HepG2 (cell line): Measurements from ENCODE around the gene FCHO2. TPM values are rescaled to one million over a fixed set of nuclear protein-coding genes. Genes with fewer than 3 reads are reported as not detected.

ENCODE experiments used
- BHLHE40 ChIP-seq: IDR thresholded peaks from 2 replicates; pipeline ENCODE4 v1.6.1; 2011; ENCODE audit warnings: low read length, improper control_type of control experiment
- CEBPG ChIP-seq: IDR thresholded peaks from 2 replicates; pipeline ENCODE4 v1.6.1; 2016
- CREB1 ChIP-seq, 2 experiments: fragments of 450-650 bp in 1 of 2; IDR thresholded peaks; 2 replicates each; pipeline ENCODE4 v1.6.1; 2016 to 2017; ENCODE audit warnings: control low read depth in 1 of 2, mild to moderate bottlenecking in 1 of 2, missing compliant biosample characterization in 1 of 2, missing genetic modification characterization in 1 of 2
- FOXJ3 ChIP-seq: sonication (generic); formaldehyde crosslinking; IDR thresholded peaks from 2 replicates; pipeline ENCODE4 v1.4.0; 2020; ENCODE audit warnings: missing genetic modification reagents, mild to moderate bottlenecking, borderline replicate concordance
- IRF2 ChIP-seq: IDR thresholded peaks from 2 replicates; pipeline ENCODE4 v1.6.1; 2018; ENCODE audit warnings: missing genetic modification reagents, missing compliant biosample characterization
- MED1 ChIP-seq: sonication (generic); formaldehyde crosslinking; IDR thresholded peaks from 2 replicates; pipeline ENCODE4 v1.4.0; 2020; ENCODE audit warnings: missing genetic modification reagents
- NFE2 ChIP-seq: sonication (generic); formaldehyde crosslinking; IDR thresholded peaks from 2 replicates; pipeline ENCODE4 v1.4.0; 2020; ENCODE audit warnings: missing genetic modification reagents
- PHF5A ChIP-seq: IDR thresholded peaks from one replicate; pipeline ENCODE4 v1.6.1; 2018; ENCODE audit warnings: low read depth, missing genetic modification reagents; ENCODE audit not compliant: unreplicated experiment
- PITX1 ChIP-seq: sonication (generic); formaldehyde crosslinking; IDR thresholded peaks from 2 replicates; pipeline ENCODE4 v1.5.1; 2020; ENCODE audit warnings: mild to moderate bottlenecking, missing genetic modification reagents
- THAP11 ChIP-seq: IDR thresholded peaks from 2 replicates; pipeline ENCODE4 v1.6.1; 2016; ENCODE audit warnings: missing biosample characterization, missing genetic modification reagents
- polyA plus RNA-seq, 8 experiments: library from polyadenylated mRNA; depleted of rRNA in 3 of 8; stranded (reverse) in 7 of 8; unstranded in 1 of 8; fragments of >200 nt; fragmentation: Illumina TruSeq in 4 of 8; extraction: Trizol in 4 of 8; gene quantifications; 2 replicates each; pipeline versions ENCODE4 v1.2.1 to v1.2.3, GENCODE V29; 2011 to 2016; ENCODE audit warnings: low read depth in 4 of 8, missing spikeins in 1 of 8, mixed read lengths in 1 of 8; ENCODE audit not compliant: insufficient read depth in 1 of 8
- total RNA-seq, 5 experiments: library from RNA; depleted of rRNA; stranded (reverse); fragments of >200 nt; fragmentation: Illumina TruSeq; extraction: Trizol; gene quantifications; 2 replicates each; pipeline ENCODE4 v1.2.3, GENCODE V29; 2016; ENCODE audit warnings: low read depth in 1 of 5
- TF ChIP-seq, protein P1 (sequence below): sonication (generic); formaldehyde crosslinking; IDR thresholded peaks from 2 replicates; pipeline ENCODE4 v1.8.0; 2022; ENCODE audit warnings: missing genetic modification reagents, mild to moderate bottlenecking, moderate library complexity, borderline replicate concordance
- TF ChIP-seq, protein P2 (sequence below): sonication (generic); formaldehyde crosslinking; IDR thresholded peaks from 2 replicates; pipeline ENCODE4 v1.4.0; 2020; ENCODE audit warnings: missing genetic modification reagents
- TF ChIP-seq, protein P3 (sequence below): sonication (generic); formaldehyde crosslinking; IDR thresholded peaks from 2 replicates; pipeline ENCODE4 v1.8.0; 2022; ENCODE audit warnings: mild to moderate bottlenecking, missing genetic modification reagents, borderline replicate concordance
- TF ChIP-seq, protein P4 (sequence below): sonication (generic); formaldehyde crosslinking; IDR thresholded peaks from 2 replicates; pipeline ENCODE4 v1.5.0; 2020; ENCODE audit warnings: mild to moderate bottlenecking, missing genetic modification reagents, borderline replicate concordance
- TF ChIP-seq, protein P5 (sequence below): sonication (generic); formaldehyde crosslinking; IDR thresholded peaks from 2 replicates; pipeline ENCODE4 v1.5.0; 2020; ENCODE audit warnings: mild to moderate bottlenecking, missing genetic modification reagents, borderline replicate concordance

The FCHO2 gene
- total and polyA plus RNA-seq, 2 of the 13 experiments (the other 11 are each of a cell fraction or from before 2014, with no cell fraction given), result 11.6 to 17.3 TPM

DNA sequence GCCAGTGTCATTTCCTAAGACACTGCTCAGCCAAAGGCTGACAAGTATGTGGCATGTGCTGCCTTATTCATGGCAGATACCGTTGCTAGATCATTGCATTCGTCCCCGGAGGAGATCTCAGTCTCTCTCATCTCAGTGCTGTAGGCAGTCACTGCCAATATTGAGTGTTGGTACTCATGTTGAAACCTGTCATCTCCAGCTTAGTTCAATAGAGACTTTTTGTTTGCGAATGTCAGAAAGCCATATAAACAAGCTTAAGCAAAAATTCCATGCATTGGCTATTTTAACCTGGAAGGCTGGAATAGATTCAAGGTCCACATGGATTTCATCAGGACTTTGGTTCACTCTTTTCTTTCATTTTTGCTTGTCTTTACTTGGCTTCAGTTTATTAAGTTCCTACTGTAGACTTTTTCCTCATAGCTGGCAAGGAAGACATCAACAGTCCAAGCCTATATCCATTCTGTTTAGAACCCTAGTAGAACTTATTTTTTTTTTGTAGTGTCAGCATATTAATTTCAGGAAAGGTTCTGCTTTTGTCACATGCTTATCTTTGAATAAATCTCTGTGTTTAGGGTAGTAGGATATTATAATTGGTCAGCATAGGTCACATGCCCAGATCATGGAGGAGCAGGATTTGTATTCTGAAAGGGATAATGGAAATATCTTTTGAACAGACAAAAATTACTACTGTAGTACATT lies 66.8 kb downstream of the FCHO2 start (continued):
- TF ChIP-seq PITX1 (CRISPR knock-in tag) (peak; percentile 60; the same call in 1 of the 2 replicates), CEBPG (CRISPR knock-in tag) (peak; percentile 65), BHLHE40 (no peak), IRF2 (peak; percentile 58; the same call in 1 of the 2 replicates), MED1 (CRISPR knock-in tag) (peak; percentile 31; the same call in 1 of the 2 replicates), CREB1 (IDR thresholded peaks at IDR 0.05) (no peak), CREB1 (CRISPR knock-in tag; IDR thresholded peaks at IDR 0.05) (peak; percentile 24; the same call in 1 of the 2 replicates), THAP11 (CRISPR knock-in tag) (peak; percentile 58), FOXJ3 (CRISPR knock-in tag) (peak; percentile 76; the same call in 1 of the 2 replicates), NFE2 (CRISPR knock-in tag) (no peak), PHF5A (CRISPR knock-in tag) (peak; percentile 33)
- TF ChIP-seq, protein P1, sequence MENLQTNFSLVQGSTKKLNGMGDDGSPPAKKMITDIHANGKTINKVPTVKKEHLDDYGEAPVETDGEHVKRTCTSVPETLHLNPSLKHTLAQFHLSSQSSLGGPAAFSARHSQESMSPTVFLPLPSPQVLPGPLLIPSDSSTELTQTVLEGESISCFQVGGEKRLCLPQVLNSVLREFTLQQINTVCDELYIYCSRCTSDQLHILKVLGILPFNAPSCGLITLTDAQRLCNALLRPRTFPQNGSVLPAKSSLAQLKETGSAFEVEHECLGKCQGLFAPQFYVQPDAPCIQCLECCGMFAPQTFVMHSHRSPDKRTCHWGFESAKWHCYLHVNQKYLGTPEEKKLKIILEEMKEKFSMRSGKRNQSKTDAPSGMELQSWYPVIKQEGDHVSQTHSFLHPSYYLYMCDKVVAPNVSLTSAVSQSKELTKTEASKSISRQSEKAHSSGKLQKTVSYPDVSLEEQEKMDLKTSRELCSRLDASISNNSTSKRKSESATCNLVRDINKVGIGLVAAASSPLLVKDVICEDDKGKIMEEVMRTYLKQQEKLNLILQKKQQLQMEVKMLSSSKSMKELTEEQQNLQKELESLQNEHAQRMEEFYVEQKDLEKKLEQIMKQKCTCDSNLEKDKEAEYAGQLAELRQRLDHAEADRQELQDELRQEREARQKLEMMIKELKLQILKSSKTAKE (CRISPR knock-in tag), result no peak
- TF ChIP-seq, protein P2, sequence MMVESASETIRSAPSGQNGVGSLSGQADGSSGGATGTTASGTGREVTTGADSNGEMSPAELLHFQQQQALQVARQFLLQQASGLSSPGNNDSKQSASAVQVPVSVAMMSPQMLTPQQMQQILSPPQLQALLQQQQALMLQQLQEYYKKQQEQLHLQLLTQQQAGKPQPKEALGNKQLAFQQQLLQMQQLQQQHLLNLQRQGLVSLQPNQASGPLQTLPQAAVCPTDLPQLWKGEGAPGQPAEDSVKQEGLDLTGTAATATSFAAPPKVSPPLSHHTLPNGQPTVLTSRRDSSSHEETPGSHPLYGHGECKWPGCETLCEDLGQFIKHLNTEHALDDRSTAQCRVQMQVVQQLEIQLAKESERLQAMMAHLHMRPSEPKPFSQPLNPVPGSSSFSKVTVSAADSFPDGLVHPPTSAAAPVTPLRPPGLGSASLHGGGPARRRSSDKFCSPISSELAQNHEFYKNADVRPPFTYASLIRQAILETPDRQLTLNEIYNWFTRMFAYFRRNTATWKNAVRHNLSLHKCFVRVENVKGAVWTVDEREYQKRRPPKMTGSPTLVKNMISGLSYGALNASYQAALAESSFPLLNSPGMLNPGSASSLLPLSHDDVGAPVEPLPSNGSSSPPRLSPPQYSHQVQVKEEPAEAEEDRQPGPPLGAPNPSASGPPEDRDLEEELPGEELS (CRISPR knock-in tag), result peak; percentile 49; the same call in 1 of the 2 replicates
- TF ChIP-seq, protein P3, sequence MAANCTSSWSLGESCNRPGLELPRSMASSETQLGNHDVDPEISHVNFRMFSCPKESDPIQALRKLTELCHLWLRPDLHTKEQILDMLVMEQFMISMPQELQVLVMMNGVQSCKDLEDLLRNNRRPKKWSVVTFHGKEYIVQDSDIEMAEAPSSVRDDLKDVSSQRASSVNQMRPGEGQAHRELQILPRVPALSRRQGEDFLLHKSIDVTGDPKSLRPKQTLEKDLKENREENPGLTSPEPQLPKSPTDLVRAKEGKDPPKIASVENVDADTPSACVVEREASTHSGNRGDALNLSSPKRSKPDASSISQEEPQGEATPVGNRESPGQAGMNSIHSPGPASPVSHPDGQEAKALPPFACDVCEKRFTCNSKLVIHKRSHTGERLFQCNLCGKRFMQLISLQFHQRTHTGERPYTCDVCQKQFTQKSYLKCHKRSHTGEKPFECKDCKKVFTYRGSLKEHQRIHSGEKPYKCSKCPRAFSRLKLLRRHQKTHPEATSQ (CRISPR knock-in tag), result peak; percentile 40; the same call in 1 of the 2 replicates
- TF ChIP-seq, protein P4, sequence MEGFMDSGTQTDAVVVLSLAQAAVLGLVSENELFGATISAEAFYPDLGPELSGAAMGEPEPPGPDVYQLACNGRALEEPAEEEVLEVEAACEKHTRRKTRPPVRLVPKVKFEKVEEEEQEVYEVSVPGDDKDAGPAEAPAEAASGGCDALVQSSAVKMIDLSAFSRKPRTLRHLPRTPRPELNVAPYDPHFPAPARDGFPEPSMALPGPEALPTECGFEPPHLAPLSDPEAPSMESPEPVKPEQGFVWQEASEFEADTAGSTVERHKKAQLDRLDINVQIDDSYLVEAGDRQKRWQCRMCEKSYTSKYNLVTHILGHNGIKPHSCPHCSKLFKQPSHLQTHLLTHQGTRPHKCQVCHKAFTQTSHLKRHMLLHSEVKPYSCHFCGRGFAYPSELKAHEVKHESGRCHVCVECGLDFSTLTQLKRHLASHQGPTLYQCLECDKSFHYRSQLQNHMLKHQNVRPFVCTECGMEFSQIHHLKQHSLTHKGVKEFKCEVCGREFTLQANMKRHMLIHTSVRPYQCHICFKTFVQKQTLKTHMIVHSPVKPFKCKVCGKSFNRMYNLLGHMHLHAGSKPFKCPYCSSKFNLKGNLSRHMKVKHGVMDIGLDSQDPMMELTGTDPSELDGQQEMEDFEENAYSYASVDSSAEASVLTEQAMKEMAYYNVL (CRISPR knock-in tag), result peak; percentile 71; the same call in 1 of the 2 replicates
- TF ChIP-seq, protein P5, sequence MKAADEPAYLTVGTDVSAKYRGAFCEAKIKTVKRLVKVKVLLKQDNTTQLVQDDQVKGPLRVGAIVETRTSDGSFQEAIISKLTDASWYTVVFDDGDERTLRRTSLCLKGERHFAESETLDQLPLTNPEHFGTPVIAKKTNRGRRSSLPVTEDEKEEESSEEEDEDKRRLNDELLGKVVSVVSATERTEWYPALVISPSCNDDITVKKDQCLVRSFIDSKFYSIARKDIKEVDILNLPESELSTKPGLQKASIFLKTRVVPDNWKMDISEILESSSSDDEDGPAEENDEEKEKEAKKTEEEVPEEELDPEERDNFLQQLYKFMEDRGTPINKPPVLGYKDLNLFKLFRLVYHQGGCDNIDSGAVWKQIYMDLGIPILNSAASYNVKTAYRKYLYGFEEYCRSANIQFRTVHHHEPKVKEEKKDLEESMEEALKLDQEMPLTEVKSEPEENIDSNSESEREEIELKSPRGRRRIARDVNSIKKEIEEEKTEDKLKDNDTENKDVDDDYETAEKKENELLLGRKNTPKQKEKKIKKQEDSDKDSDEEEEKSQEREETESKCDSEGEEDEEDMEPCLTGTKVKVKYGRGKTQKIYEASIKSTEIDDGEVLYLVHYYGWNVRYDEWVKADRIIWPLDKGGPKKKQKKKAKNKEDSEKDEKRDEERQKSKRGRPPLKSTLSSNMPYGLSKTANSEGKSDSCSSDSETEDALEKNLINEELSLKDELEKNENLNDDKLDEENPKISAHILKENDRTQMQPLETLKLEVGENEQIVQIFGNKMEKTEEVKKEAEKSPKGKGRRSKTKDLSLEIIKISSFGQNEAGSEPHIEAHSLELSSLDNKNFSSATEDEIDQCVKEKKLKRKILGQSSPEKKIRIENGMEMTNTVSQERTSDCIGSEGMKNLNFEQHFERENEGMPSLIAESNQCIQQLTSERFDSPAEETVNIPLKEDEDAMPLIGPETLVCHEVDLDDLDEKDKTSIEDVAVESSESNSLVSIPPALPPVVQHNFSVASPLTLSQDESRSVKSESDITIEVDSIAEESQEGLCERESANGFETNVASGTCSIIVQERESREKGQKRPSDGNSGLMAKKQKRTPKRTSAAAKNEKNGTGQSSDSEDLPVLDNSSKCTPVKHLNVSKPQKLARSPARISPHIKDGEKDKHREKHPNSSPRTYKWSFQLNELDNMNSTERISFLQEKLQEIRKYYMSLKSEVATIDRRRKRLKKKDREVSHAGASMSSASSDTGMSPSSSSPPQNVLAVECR (CRISPR knock-in tag), result peak; percentile 55; the same call in 1 of the 2 replicates
